PC-9 (cell line): Measurements from ENCODE around the gene APIP. TPM values are rescaled to one million over a fixed set of nuclear protein-coding genes. Genes with fewer than 3 reads are reported as not detected.
"Not testable (repeated sequence)": the region's sequence is repeated elsewhere in the genome, so short reads cannot be mapped to it uniquely, and the experiment has no call there.

Experiments used
- BruUV-seq: library from RNA; stranded (reverse); fragments of 400-500 nt; replicated peaks from 2 replicates; lab custom pipeline; 2021; lab: Mats Ljungman, UMichigan
- CTCF ChIA-PET: fragments of 300-600 bp; sonication (Branson Sonifier 250); formaldehyde crosslinking; loops from one replicate; lab custom pipeline; 2022; ENCODE audit warnings: antibody characterized with exemption; lab: Charles Lee
- POLR2A ChIA-PET: fragments of 300-600 bp; sonication (Branson Sonifier 250); formaldehyde crosslinking; loops from one replicate; lab custom pipeline; 2022; ENCODE audit warnings: antibody characterized with exemption; ENCODE audit not compliant: unreplicated experiment; lab: Charles Lee
- DNase-seq, 2 experiments: peaks; one replicate each; pipeline versions ENCODE4 v3.0.0 to v3.0.0-alpha.2; 2015 to 2022; ENCODE audit warnings: mixed read lengths in 1 of 2
- H2AFZ ChIP-seq: fragments of 200-600 bp; sonication (generic); 2 replicates; pipeline ENCODE4 v1.8.1; 2017; ENCODE audit warnings: antibody characterized with exemption
- H3F3A ChIP-seq: fragments of 200-600 bp; sonication (generic); 2 replicates; pipeline ENCODE4 v1.8.1; 2017; ENCODE audit warnings: antibody characterized with exemption, mild to moderate bottlenecking, low read depth; ENCODE audit not compliant: insufficient read depth
- H3K27ac ChIP-seq: fragments of 200-600 bp; sonication (generic); 2 replicates; pipeline ENCODE4 v1.6.1; 2016; ENCODE audit warnings: mixed run types
- H3K27me3 ChIP-seq: fragments of 200-600 bp; sonication (generic); 2 replicates; pipeline ENCODE4 v1.6.1; 2016; ENCODE audit warnings: low read depth, mixed run types; ENCODE audit not compliant: insufficient read depth
- H3K36me3 ChIP-seq: fragments of 200-600 bp; sonication (generic); 2 replicates; pipeline ENCODE4 v1.6.1; 2016; ENCODE audit warnings: low read depth, mixed run types
- H3K4me1 ChIP-seq: fragments of 200-600 bp; sonication (generic); replicated peaks from 2 replicates; pipeline ENCODE4 v1.6.1; 2016; ENCODE audit warnings: mixed run types; ENCODE audit not compliant: insufficient read depth
- H3K4me2 ChIP-seq: fragments of 200-600 bp; sonication (generic); 2 replicates; pipeline ENCODE4 v1.6.1; 2017; ENCODE audit warnings: mixed run types
- H3K4me3 ChIP-seq: fragments of 200-600 bp; sonication (generic); 2 replicates; pipeline ENCODE4 v1.6.1; 2016; ENCODE audit warnings: mixed run types
- H3K79me2 ChIP-seq: fragments of 200-600 bp; sonication (generic); 2 replicates; pipeline ENCODE4 v1.6.1; 2017; ENCODE audit warnings: low read depth, mixed run types
- H3K9me2 ChIP-seq: fragments of 200-600 bp; sonication (generic); 2 replicates; pipeline ENCODE4 v1.8.1; 2017; ENCODE audit warnings: mild to moderate bottlenecking; ENCODE audit not compliant: insufficient read depth
- H3K9me3 ChIP-seq: fragments of 200-600 bp; sonication (generic); 2 replicates; pipeline ENCODE4 v1.8.1; 2016; ENCODE audit warnings: low read depth; ENCODE audit not compliant: insufficient read depth
- H4K20me1 ChIP-seq: fragments of 200-600 bp; sonication (generic); 2 replicates; pipeline ENCODE4 v1.8.1; 2017; ENCODE audit not compliant: insufficient read depth
- EZH2 ChIP-seq: fragments of 200-600 bp; sonication (generic); IDR thresholded peaks from 2 replicates; pipeline ENCODE4 v1.8.0; 2017; ENCODE audit warnings: antibody characterized with exemption, low read depth
- intact Hi-C: fragments of 100-400 bp; cut with micrococcal nuclease; formaldehyde crosslinking; loops from one replicate; pipeline ENCODE4 v1.10.0; 2022; ENCODE audit not compliant: unreplicated experiment
- total RNA-seq: library from RNA; stranded (reverse); gene quantifications from 2 replicates; pipeline ENCODE4 v1.2.3, GENCODE V29; 2021
- TF ChIP-seq, protein P1 (sequence below): fragments of 200-600 bp; sonication (generic); conservative IDR thresholded peaks from 2 replicates; pipeline ENCODE4 v1.6.1; 2017; ENCODE audit warnings: mixed run types, antibody characterized with exemption, mild to moderate bottlenecking, moderate library complexity

APIP gene
- total RNA-seq, 1 experiment from 2014 or later = 41.0 TPM

DNA sequence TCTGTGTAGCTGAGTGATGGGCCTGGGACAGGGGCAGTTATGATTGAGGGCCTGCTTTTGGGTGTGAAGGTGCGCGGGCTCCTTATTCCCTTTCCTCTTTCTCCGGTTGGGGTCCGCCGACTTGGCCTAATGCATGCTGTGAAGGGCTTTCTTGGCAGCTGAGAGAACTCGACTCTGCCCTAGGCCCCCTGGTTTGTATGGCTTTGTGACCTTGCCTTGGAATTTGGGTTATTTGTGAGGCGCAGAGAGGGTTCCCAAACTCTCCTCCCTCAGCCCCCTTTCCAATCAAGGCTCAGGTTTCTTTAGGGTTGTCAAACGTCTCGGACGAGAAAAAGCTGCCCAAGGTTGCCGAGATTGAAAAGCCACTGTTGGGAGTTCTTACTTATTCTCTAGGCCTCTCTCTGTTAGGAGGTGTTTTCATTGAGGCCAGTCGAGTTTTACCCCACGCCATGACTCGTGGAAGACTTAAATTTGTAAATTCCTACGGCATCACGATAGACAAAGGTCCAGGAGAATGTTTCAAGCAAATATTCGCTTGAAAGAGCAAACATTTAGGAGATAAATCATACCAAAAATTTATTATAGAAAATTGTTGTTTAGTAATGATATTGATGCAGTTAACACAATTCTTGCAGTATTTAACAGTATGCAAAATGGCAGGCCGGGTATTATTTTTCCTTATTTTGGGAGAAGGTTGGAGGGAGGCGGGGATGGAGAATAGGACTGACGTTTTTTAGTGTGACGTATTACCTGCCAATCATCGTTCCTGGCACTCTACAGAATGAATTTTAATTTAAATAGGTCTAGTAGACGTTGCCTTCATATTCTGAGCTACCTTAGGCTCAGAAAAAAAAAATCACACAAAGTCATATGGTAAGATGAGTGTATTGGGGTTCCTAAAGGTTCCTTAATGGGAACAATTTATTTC, 928 bp upstream of the APIP start:
- peak overlapping the region; percentile 74 for H3K4me3 ChIP-seq
- H3K9me2 ChIP-seq = no peaks in the 10 kb centered on the region
- H3K27me3 ChIP-seq = no peaks in the 10 kb centered on the region
- peak overlapping the region; percentile 81 for H2AFZ ChIP-seq
- peak overlapping the region; percentile 89 for H3K4me2 ChIP-seq
- 0 out of 2 replicates have a peak, but pooled peaks cover 5% of the 10 kb centered on the region for H3K36me3 ChIP-seq
- TF ChIP-seq, protein P1, sequence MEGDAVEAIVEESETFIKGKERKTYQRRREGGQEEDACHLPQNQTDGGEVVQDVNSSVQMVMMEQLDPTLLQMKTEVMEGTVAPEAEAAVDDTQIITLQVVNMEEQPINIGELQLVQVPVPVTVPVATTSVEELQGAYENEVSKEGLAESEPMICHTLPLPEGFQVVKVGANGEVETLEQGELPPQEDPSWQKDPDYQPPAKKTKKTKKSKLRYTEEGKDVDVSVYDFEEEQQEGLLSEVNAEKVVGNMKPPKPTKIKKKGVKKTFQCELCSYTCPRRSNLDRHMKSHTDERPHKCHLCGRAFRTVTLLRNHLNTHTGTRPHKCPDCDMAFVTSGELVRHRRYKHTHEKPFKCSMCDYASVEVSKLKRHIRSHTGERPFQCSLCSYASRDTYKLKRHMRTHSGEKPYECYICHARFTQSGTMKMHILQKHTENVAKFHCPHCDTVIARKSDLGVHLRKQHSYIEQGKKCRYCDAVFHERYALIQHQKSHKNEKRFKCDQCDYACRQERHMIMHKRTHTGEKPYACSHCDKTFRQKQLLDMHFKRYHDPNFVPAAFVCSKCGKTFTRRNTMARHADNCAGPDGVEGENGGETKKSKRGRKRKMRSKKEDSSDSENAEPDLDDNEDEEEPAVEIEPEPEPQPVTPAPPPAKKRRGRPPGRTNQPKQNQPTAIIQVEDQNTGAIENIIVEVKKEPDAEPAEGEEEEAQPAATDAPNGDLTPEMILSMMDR = no peak
- no peak for TF ChIP-seq EZH2
- H3K79me2 ChIP-seq = peaks cover 78% of the 10 kb centered on the region
- CTCF ChIA-PET = interaction anchor here (0.7 kb wide), 1 partner anchor 544 kb away, joined by 3 read pairs; no protein-coding TSS in a partner anchor
- H3K4me1 ChIP-seq = peaks cover 26% of the 10 kb centered on the region
- peaks cover 10% of the 10 kb centered on the region; the same call in 1 of the 2 replicates for H3F3A ChIP-seq
- TSS peak; percentile 74 for BruUV-seq
- H4K20me1 ChIP-seq = no peaks in the 10 kb centered on the region
- intact Hi-C loops = loop anchor here (2.0 to 10.0 kb wide), 3 partner anchors 166 to 812 kb away; partner anchors contain the start of genes FJX1 and NAT10
- peak overlapping the region; percentile 53 for H3K27ac ChIP-seq
- no peak for DNase-seq
- H3K9me3 ChIP-seq = no peaks in the 10 kb centered on the region
- POLR2A ChIA-PET = interaction anchor here (0.6 to 0.7 kb wide), 3 partner anchors 171 to 456 kb away, joined by 3 to 8 read pairs (median 4); no protein-coding TSS in a partner anchor

DNA sequence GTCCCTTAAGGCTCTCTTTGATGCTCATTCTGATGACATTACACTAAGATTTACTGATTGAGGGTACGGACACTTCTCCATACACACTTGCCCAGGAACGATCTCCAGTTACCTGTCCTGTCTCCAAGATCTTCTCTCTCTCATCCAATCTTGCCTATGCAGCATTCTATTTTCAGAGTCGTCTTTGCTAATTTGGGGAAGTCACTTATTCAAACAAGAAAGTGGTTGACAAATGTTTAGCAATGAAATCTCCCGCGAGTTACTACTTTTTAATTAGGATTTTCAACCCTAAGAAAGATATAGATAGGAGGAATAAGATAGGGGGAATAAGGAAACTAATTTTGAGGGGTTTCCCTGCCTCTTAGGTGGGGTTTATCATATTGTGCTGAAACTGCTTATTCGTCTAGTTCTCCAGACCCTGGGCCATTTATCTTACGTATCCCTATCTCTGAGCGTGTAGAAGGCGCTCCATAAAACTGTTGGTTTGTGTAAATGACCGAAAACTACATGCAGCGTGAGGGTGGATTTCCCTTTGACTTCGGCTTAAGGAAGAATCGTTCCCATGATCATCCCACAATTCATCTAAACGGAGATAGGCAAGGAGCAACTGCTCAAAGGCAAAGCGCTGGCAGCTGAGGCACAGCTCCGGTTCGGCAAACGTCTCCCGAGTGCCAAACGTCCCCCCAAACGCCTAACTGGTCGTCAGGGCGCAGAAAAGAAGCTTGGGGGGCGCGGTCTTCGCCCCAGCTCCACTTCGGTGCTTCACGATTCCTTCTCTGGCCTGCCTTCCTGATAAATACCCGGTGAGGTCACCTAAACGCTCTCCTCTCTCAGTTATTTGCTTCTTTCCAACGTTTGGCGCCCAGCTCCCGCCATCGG, 804 bp downstream of the APIP start:
- intact Hi-C loops = loop anchor here (2.0 to 10.0 kb wide), 3 partner anchors 167 to 811 kb away; partner anchors contain the start of genes FJX1 and NAT10

DNA sequence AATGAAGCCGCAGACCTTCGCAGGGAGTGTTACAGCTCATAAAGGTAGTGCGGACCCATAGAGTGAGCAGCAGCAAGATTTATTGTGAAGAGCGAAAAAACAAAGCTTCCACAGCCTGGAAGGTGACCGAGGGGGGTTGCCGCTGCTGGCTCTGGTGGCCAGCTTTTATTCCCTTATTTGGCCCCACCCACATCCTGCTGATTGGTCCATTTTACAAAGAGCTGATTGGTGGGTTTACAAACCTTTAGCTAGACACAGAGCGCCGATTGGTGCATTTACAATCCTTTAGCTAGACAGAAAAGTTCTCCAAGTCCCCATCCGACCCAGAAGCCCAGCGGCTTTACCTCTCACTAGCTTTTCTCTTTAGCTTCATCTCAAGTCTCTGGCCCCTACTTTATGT, 2.6 kb downstream of the APIP start:
- H3K36me3 ChIP-seq, H3K4me3 ChIP-seq, H3K9me2 ChIP-seq, POLR2A ChIA-PET, H3K4me2 ChIP-seq, DNase-seq, CTCF ChIA-PET, H2AFZ ChIP-seq, BruUV-seq, H4K20me1 ChIP-seq, H3K27me3 ChIP-seq, H3K27ac ChIP-seq, H3K9me3 ChIP-seq: not testable (repeated sequence)
- intact Hi-C loops = loop anchor here (10.0 kb wide), 1 partner anchor 809 kb away; the partner anchor contains the start of gene NAT10
- Histone ChIP-seq H3K4me1 (peaks cover 43% of the 10 kb centered on the region), H3F3A (peaks cover 27% of the 10 kb centered on the region), H3K79me2 (peaks cover 44% of the 10 kb centered on the region)

More for the DNA sequence above, 804 bp downstream of the APIP start:
- DNase-seq = no peak
- TF ChIP-seq, protein P1 = no peak
- no peak for TF ChIP-seq EZH2
- peaks cover 17% of the 10 kb centered on the region for H3F3A ChIP-seq
- ChIA-PET CTCF (interaction anchor here (0.6 kb wide), 3 partner anchors 11 to 295 kb away, joined by 3 to 14 read pairs (median 6); partner anchors contain the start of gene EHF), POLR2A (interaction anchor here (0.6 to 0.9 kb wide), 5 partner anchors 17 to 536 kb away, joined by 3 to 9 read pairs (median 7); no protein-coding TSS in a partner anchor)
- H3K4me2 ChIP-seq = peak overlapping the region; percentile 97
- H3K36me3 ChIP-seq = 0 out of 2 replicates have a peak, but pooled peaks cover 4% of the 10 kb centered on the region
- no peaks in the 10 kb centered on the region for H3K9me3 ChIP-seq
- H3K9me2 ChIP-seq = no peaks in the 10 kb centered on the region
- peaks cover 34% of the 10 kb centered on the region for H3K4me1 ChIP-seq
- H3K4me3 ChIP-seq = peak overlapping the region; percentile 74
- peak overlapping the region; percentile 83 for H3K27ac ChIP-seq
- peaks cover 63% of the 10 kb centered on the region for H3K79me2 ChIP-seq
- no peaks in the 10 kb centered on the region for H3K27me3 ChIP-seq
- BruUV-seq = TSS peak; percentile 55
- peak overlapping the region; percentile 96 for H2AFZ ChIP-seq
- no peaks in the 10 kb centered on the region for H4K20me1 ChIP-seq
